ENCODE results near the gene SCRN1.

DNA sequence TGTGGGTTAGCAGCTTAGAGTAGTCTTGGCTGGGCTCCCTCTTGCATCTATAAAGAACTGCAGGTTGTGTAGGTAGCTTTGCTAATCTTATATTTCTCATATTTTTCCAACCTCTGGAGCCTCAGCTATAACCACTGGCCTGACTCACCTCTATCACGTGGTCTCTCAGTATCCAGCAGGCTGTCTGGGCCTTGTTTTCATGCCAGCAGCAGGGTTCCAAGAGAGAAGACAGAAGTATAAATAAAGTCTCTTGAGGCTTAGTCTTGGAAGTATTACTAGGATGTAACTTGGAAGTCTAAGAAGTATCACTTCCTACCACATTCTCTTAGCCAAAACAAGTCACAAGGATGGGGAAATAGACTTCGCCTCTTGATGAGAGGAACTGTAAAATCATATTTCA lies 110.0 kb downstream of the SCRN1 start:
- TF ChIP-seq, protein P1, sequence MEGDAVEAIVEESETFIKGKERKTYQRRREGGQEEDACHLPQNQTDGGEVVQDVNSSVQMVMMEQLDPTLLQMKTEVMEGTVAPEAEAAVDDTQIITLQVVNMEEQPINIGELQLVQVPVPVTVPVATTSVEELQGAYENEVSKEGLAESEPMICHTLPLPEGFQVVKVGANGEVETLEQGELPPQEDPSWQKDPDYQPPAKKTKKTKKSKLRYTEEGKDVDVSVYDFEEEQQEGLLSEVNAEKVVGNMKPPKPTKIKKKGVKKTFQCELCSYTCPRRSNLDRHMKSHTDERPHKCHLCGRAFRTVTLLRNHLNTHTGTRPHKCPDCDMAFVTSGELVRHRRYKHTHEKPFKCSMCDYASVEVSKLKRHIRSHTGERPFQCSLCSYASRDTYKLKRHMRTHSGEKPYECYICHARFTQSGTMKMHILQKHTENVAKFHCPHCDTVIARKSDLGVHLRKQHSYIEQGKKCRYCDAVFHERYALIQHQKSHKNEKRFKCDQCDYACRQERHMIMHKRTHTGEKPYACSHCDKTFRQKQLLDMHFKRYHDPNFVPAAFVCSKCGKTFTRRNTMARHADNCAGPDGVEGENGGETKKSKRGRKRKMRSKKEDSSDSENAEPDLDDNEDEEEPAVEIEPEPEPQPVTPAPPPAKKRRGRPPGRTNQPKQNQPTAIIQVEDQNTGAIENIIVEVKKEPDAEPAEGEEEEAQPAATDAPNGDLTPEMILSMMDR (IDR thresholded peaks at IDR 0.05) = no peak
- TF ChIP-seq POLR2A (IDR thresholded peaks at IDR 0.05) = no peak

All from uterus (tissue), 2 donors.